DMS153 (cell line): ENCODE measurements around the gene IL10RA.
A peak's percentile ranks its signal among the peaks of the same experiment; 100 is the strongest.
"Not testable (repeated sequence)": the region's sequence is repeated elsewhere in the genome, so short reads cannot be mapped to it uniquely, and the experiment has no call there.

Experiments
- DNase-seq: peaks from one replicate; lab custom pipeline; 2025; lab: John Stamatoyannopoulos, UW

Gene IL10RA

DNA sequence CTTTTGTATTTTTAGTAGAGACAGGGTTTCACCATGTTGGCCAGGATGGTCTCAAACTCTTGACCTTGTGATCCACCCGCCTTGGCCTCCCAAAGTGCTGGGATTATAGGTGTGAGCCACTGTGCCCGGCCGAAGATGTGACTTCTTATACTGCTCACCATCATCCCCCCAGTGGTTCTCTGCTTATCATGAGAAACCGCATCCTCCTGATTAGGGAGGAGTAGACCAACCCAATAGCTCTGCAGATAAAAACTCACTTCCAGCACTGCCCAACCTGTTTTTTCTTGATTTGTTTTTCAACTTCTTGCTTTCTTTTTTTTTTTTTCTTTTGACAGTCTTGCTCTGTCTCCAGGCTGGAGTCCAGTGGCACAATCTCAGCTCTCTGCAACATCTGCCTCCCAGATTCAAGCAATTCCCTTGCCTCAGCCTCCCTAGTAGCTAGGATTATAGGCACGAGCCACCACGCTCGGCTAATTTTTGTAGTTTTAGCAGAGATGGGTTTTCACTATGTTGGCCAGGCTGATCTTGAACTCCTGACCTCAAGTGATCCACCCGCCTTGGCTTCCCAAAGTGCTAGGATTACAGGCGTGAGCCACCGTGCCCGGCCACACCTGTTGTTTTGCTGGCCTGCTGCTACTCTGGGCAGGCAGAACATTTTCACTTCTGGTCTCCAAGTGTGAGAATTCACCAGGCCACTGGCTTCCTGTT is 21.5 kb downstream of the IL10RA start:
- DNase-seq: not testable (repeated sequence)

DNA sequence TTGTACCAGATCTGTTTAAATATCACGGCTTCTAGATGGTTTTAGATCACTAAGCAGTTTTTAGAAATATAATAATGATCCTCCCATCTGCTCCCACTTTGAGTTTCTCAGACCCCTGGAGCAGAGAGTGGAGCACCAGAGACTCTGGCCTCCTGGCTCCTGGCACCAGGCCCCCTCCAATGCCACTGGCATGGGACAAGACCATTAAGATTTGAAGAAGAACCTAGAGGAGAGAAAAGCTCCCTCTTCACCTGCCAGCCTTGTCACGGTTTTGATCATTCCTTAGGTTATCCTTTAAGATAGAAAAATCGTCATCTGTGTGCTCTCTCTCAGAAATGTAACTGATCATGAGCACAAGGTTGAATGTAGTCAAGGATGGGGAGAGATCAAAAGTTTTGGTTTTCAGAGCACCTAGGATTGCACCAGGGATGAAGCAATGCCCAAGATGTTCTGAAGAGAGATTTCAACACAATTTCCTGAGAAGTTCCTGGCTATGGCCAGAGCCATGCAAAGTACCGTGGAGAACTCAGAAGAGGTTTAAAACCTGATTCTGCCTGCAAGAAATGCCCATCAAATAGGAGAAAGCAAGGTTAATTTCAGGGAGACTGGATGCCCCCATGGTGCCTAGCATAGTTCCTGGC is 22.2 kb downstream of the IL10RA start:
- no peak for DNase-seq

DNA sequence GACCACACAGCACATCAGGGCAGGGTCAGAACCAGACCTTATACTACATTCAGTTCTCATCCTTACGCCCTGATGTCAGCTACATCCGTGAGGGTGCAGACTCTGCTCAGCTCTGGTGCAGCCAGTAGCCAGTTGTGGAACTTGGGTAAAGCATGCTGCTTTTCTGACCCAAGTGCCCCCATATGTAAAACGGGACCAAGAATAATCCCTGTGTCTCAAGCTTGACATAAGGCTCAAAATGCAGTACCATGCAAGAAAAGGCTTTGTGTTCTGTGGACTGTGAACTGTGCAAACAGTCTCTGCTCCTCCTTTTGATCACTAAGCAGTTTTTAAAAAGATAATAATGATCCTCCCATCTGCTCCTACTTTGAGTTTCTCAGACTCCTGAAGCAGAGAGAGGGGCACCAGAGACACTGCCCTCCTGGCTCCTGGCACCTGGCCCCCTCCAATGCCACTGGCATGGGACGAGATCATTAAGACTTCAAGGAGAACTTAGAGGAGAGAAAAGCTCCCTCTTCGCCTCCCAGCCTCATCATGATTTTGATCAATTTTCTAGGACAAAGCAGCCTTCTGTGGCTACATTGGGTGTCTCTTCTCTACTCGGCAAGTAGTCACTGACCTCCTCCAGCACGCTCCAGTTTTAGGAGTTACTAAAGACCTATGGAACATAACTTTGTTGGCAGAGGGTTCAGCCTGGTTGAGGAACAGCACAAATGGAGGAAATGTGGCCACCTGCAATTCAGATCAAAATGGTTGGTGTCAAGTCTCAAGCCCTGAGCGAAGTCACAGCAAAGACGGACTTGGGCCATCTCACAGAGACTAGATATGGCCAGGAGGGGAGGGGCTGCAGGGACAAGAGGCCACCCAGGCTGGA is 23.9 kb downstream of the IL10RA start:
- no peak for DNase-seq

DNA sequence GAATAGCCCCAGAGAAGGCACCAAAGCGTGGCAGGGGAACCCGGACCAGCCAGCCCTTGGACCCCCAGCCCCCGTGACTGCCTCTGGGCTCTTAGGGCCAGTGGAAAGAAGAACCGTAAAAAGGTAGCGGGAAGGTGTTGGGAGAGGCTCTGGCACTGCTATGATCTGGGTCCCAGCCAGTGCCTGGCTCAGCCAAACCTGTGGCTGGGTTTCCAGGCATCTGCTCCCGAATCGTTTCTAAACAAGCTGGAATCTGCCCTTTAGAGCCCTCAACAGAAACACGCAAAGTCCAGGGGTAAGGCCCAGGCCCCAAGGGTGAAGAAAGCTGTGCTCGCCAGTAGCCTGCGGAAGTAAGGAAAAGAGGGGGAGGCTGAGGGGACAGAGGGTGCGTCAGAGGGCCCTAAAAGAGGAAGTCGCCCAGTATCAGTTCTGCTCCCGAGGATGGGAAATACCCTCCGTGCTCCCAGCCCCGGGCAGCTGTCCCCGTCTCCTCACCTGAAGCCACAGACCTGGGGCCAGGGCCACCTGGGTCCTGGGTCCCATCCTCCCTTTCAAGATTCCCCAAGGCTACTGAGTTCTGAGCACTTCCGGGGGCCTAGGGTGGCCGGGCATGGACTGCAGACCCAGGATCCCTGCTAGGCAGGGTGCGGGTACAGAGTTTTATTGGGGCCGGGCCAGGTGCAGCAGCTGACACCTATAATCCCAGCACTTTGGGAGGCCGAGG is 24.7 kb downstream of the IL10RA start:
- no peak for DNase-seq

DNA sequence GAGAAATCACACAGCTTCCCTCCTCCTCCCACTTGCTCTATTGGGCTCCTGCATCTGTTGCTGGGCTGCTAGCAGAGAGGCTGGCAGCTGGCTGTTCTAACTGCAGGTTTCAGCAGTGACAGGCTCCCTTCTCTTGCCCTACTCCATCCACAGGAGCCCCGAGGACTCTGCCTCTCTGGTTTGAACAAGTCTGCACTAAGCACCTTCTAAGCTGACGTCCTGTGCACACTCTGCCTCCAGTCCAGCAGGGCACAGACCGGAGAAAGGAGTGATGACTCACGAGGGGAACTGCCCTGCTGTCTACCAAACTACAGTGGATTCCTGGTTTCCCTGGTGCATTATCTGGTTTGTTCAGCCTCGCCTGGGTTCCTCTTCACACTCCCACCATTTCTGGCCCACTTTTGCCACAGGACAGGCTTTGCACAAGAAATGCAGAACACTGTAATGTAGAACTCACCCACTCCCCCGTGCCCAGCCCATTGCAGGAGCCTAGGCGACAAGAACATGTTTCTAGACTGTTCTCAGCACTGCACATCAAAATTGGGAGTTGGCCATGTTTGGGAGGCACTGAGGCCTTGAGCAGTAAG is 26.0 kb downstream of the IL10RA start:
- DNase-seq: no peak

DNA sequence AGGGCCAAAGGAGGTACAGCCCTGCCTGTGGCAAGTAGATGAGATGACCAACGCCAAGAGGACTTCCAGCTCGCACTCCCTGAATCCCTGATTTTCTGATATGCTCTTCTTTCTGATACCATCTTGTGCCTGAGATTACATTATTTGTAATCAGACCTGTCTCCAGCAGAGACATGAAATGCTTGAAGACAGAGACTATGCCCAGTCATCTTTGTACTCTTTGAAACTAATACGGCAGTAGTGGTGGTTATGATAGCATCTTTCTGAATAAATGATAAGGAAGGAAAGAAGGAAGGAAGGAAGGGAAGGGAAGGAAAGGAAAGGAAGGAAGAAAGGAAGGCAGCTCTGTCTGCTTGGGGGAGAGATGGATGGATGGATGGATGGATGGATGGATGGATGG is 27.8 kb downstream of the IL10RA start:
- DNase-seq: no peak

DNA sequence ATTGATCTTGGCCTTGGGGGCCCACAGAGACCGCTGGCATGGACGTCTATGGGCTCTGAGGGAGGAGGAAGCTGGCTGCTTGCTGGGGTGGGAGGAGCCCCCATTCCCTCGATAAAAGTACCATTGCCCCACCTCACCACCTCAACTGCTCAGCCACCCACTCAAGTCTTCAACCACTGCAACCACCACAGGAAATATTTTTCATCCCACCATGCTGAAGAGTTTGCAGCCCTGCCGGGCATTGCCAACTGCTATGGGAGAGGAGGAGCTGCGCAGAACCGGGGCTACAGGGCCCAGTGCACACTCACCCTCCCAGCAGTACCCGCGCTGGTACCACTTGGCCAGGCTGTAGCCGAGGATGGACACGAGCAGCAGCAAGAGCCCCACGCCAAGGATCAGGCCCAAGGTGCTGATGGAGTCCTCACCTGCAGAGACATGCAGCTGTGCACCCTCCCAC is 29.2 kb downstream of the IL10RA start:
- DNase-seq: no peak

DNA sequence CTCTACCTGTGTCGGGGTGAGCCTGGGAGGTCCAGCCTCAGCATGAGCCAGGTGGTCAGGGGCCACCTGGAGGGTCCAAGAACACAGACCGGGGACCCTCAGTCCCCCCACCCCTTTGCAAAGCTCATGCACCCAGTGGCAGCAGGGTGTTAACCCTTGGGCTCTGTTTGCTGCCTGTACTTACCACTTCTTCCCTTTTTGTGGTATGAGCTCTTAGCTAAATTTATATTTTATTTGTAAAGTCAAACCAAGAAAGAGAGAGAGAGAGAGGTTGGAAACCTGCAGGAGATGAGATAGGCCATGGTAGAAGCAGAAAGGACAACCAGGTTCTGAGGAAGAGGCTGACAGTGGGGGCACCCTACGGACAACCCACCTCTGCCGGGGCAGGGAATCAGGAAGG is 29.9 kb downstream of the IL10RA start:
- no peak for DNase-seq

DNA sequence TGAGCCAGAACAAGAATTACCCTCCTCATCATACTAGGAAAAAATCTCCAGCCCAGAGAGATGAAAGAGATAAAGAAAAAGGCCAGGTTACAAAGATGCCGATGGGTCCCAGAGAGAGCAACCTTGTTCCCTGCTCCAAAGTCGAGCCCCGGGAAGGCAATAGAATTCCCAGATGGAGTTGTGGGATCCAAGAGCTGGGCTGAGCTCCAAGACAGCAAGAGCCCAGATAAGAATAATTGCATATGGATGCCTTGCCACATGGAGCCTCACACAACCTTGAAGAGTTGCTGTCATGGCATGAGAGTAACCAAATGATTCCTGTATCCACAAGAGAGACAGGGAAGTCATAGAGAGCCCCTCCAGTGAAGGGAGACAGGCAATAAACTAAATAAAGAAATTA is 30.9 kb downstream of the IL10RA start:
- no peak for DNase-seq

DNA sequence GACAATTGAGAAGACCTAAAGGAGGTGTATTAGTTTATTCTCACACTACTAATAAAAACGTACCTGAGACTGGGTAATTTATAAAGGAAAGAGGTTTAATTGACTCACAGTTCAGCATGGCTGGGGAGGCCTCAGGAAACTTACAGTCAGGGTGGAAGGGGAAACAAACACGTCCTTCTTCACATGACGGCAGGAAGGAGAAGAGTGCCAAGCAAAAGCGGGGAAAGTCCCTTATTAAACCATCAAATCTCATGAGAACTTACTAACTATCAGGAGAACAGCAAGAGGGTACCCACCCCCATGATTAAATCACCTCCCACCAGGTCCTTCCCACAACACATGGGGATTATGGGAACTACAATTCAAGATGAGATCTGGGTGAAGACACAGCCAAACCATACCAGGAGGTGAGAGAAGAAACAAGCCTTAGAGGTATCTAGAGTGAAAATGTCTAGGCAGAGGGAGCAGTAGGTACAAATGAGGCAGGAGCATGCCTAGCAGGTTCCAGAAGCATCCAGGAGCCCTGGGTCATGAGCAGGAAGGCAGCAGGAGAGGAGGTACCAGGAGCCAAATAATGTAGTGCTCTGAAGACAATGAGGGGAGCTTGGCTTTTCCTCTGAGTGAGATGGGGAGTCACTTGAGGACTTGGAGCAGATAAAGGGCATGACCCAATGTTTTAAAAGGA is 31.6 kb downstream of the IL10RA start:
- DNase-seq: no peak

DNA sequence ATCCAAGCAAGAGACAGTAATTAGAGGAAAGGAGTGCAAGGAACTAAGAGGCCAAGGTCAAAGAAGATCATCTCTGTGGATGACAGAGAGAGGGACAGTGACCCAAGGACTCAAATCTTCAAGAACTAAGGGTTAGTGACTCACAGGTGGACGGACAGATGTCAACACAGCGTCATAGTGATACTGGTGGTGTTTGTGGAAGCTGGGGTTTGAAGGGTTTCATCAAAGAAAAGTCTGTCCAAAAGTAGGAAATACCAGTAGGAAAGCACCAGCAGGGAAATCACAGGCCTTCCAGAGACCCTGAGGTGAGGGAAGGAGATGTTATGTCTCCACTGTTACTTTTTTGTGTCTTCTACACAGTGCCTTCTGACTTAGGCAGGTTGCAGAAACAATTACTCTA is 32.2 kb downstream of the IL10RA start:
- DNase-seq: no peak

DNA sequence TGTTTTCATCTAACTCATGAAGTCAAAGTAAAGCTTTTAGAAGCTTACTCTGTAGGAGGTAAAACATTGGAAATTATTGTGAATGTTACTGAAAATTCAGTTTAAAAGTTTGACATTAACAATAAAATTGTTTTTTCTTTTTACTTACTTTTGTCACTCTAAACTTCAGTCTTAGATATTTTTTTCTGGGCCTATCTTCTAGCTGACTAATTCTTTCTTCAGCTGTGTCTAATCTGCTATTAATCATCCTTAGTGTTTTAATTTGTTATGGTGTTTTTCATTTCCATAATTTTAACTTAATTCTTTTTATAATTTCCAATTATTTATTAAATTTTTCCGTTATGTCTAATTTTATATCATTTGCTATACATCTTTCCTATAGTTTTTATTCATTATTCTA is 35.0 kb downstream of the IL10RA start:
- no peak for DNase-seq

DNA sequence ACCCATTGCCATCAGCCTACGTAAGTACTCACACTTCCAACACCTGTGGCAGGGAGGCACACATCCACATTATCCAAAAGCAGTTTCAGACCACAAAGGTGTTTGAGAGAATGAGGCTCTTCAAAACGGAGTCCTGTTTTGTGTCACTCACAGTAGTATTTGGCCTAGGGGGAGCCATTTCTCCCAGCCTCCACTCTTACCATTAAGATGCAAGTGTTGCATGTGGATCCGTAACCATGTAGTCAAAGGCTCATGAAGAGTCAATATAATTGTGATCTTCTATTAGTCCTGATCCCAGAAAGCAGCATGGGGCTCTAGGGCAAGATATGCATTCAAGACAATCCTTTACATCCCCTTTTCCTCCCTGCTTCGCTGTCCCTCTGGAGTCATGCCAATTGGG is 41.5 kb downstream of the IL10RA start:
- DNase-seq: no peak

DNA sequence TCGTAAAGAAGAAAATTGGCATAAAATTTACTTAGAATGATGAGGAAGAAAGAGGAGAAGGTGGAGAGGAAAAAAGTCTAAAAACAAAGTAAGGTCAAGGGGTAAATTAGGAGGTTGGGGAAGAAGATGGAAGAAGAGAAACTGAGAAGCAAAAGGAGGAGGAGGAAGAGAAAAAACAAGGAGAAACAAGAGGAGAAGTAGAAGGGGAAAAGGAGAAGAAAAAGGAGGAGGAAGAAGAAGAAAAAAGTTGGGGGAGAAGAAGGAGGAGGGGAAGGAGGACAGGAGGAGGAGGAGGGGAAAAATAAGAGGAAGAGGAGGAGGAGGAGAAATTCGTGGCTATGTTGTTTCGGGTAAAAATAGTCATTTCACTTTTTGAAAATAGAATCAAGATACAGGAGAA is 42.4 kb downstream of the IL10RA start:
- DNase-seq: no peak

DNA sequence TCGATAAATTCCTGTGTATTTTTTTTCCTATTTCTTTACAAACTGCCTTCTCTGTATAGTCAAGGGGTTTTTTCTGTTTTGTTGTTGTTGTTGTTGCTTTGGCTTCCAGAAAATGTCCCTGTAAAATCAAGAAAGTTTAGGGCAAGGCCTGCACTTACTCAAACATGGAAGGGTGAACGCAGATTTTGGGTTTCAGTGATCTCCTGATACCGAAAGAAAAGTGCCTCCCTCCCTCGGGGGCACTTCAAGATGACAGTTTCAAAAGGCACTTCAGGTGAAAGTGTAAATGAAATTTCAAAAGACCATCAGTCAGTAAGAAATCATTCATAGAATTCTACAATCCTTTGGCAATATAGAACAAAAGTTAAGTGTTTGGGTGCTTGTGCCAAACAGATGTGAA is 47.2 kb downstream of the IL10RA start:
- DNase-seq: no peak

DNA sequence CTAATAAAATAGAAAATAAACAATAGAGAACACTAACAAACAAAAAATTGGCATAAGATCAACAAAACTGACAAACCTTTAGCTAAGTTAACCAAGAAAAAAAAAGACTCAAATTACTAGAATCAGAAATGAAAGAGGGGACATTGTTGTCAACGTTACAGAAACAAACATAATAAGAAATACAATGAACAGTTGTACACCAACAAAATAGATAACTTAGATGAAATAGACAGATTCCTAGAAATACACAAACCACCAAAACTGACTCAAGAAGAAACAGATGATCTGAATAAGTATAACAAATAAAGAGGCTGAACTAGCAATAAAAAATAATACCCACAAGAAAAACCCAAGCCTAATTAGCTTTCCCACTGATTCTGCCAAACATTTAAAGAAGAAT is 55.9 kb downstream of the IL10RA start:
- DNase-seq: no peak

DNA sequence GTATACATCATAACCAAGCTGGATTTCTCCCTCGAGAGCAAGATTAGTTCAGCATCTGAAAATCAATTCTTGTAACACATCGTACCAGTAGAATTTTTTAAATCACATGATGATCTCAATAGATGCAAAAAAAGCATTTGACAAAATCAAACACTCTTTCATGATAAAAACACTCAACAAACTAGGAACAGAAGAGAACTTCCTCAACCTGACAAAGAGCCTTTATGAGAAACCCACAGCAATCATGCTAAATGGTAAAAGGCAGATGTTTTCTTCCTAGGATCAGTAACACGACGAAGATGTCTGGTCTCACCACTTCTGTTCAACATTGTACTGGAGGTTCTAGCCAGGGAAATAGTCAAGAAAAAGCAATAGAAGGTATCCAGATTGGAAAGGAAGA is 56.6 kb downstream of the IL10RA start:
- no peak for DNase-seq

DNA sequence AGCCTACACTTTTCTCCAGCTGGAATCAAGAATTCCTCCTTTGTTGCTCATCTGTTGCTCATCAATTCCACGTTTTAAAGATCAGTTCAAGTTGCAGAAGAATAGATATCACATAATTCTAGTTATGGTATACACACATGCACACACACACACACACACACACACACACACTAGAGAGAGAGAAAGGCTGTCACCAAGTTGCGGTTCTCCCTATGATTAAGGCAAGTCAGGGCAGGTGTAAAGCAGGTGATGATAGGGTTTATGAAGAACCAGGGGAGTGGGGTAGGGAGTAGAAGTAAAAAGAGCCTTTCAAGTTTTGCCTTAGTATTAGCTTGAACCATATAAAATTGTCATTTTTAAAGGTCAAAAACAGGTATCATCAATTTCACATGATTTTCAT is 59.0 kb downstream of the IL10RA start:
- DNase-seq: peak; percentile 19

DNA sequence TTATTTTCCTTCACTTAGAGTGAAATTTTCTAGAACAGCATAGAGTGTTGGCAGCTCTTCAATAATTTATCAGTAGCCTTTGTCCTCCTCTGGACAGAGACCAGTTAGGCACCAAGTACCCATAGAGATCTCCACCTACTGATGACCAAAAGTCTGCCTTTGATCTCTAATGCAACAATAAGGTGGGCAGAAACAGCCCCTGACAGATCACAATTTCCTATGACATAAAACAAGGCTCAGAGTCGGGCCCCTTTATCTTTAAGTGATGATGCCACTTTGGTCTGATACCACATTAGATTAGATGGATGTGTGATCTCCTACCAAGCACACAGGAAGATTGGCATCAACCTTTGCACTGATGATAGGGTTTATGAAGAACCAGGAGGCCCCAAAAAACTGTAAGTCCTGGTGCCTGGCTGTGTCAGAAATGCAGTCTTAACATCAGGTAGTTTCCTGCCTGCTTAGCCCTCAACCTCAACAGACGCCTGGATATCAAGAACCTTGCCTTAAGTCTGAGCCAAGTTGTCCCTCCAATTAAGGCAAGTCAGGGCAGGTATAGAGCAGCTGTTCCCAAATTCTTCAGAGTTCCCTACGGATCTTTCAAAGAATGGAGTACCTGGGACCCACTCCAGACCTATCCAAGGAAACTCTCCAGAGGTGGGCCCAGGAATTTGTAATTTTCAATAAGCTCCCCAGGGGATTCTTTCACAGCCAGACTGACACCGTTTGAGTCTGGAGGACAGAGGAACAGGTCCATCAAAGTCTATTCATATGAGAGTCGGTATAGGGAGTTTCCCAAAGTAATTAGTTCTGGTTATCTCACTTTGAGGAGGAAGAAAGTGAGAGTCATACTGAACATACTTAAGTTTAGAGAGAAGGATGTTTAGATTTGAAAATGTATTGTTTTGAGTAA is 60.1 kb downstream of the IL10RA start:
- DNase-seq: no peak
